GM13977 (cell line): ENCODE data around the gene CHRND.
"Not testable (repeated sequence)": the region's sequence is repeated elsewhere in the genome, so short reads cannot be mapped to it uniquely, and the experiment has no call there.

Experiments
- DNase-seq: peaks from one replicate; pipeline ENCODE4 v3.0.0; 2012; ENCODE audit warnings: low spot score
- in situ Hi-C: fragments of 300-500 bp; cut with MboI; formaldehyde crosslinking; loops from one replicate; pipeline ENCODE4 v1.12.0; 2022; ENCODE audit warnings: low sequenced_read_pairs, low pct_unique_long_range_greater_than_20kb, mixed read lengths, inconsistent platforms; ENCODE audit not compliant: unreplicated experiment
- TF ChIP-seq, protein P1 (sequence below): IDR thresholded peaks from 2 replicates; pipeline ENCODE4 v1.5.1; 2012; ENCODE audit warnings: mild to moderate bottlenecking, control low read depth; ENCODE audit not compliant: insufficient read depth; ENCODE audit errors: extremely low read depth, missing control alignments

CHRND gene

DNA sequence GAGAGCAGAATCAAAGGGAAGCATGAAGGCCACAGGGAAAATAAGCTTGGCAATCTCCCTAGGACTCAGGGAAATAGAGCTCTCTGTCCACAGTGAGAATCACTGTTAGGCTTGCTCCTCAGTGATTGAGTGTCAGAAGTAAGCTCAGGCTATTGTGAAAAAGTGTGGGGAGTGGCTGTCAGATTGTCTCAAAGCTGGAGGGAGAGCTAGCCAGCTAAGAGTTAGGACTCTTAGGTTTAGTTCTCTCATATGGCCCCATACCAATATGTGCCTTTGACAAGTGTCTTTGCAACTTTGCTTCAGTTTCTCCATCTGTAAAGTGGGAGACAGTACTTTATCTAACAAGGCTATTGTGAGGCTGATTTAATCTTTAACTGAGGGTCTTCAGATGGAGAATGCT is 41.8 kb downstream of the CHRND start:
- in situ Hi-C loops = no loop called here
- DNase-seq = no peak
- TF ChIP-seq, protein P1, sequence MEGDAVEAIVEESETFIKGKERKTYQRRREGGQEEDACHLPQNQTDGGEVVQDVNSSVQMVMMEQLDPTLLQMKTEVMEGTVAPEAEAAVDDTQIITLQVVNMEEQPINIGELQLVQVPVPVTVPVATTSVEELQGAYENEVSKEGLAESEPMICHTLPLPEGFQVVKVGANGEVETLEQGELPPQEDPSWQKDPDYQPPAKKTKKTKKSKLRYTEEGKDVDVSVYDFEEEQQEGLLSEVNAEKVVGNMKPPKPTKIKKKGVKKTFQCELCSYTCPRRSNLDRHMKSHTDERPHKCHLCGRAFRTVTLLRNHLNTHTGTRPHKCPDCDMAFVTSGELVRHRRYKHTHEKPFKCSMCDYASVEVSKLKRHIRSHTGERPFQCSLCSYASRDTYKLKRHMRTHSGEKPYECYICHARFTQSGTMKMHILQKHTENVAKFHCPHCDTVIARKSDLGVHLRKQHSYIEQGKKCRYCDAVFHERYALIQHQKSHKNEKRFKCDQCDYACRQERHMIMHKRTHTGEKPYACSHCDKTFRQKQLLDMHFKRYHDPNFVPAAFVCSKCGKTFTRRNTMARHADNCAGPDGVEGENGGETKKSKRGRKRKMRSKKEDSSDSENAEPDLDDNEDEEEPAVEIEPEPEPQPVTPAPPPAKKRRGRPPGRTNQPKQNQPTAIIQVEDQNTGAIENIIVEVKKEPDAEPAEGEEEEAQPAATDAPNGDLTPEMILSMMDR = no peak

GRCh38 chr2:232568161-232568560 is 42.2 kb downstream of the CHRND start:
- TF ChIP-seq, protein P1 = no peak
- in situ Hi-C loops = no loop called here
- no peak for DNase-seq

DNA sequence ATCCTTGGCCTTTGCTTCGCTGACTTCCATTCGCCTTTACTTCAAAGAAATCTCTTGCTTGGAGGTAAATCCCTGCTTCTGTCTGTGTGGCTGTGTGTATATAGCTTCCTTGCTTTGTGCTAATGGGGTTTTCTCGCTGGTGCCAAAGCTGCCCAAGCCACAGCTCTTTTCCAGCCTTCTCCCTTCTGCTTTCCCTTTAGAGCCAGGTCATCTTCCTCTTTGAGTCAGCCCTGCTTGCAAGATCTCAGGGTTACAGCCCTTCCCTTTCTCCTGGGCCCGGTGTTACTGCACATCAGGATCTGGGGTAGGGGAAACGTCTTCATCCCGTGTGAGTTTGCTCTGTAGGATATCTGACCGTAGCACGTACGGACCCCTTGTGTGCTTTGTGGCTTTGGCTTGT is 43.6 kb downstream of the CHRND start:
- TF ChIP-seq, protein P1 = no peak
- in situ Hi-C loops = no loop called here

GRCh38 chr2:232570481-232570880 is 44.5 kb downstream of the CHRND start:
- DNase-seq, in situ Hi-C loops: not testable (repeated sequence)

More for the DNA sequence above, 43.6 kb downstream of the CHRND start:
- DNase-seq = no peak

- DNase-seq = no peak
- in situ Hi-C loops = no loop called here
- TF ChIP-seq, protein P1 = no peak
Observed at GRCh38 chr2:232571026-232571474, 45.1 kb downstream of the CHRND start.

- in situ Hi-C loops = no loop called here
- no peak for DNase-seq
- TF ChIP-seq, protein P1 = no peak
Observed at GRCh38 chr2:232573042-232573441, 47.1 kb downstream of the CHRND start.

GRCh38 chr2:232573771-232574435 is 47.9 kb downstream of the CHRND start:
- no peak for DNase-seq
- in situ Hi-C loops = no loop called here
- TF ChIP-seq, protein P1 = no peak
